B cell (primary cell): ENCODE results near the gene CAMKV.

Source experiments
- EZH2 ChIP-seq: IDR thresholded peaks from 2 replicates; pipeline ENCODE4 v1.6.1; 2012; ENCODE audit warnings: borderline replicate concordance, low read depth, mild to moderate bottlenecking, moderate library complexity, low read length; ENCODE audit not compliant: insufficient read depth, poor library complexity, severe bottlenecking
- TF ChIP-seq, protein P1 (sequence below): fragments of 200-600 bp; IDR thresholded peaks from one replicate; pipeline ENCODE4 v1.8.0; 2022; ENCODE audit warnings: antibody characterized with exemption, mild to moderate bottlenecking

DNA sequence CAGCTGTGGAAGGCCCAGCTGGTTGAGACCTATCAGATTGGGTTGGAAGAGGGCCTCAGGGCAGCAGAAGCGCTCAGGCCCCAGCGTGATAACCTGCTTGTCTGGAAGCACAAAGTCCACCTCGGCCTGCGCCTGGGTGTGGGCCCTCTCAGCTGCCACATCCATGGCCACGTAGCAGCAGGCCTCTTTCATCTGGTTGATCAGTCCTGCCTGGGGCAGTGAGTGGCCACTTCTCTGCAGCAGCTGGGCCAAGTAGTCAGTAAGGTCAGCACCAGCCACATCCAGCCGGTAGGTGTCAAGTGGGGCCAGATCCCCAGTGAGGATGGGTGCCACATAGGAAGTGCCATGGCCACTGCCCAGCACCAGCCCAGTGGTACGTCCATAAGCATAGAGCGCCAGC lies 3.9 kb upstream of the CAMKV start:
- TF ChIP-seq, protein P1, sequence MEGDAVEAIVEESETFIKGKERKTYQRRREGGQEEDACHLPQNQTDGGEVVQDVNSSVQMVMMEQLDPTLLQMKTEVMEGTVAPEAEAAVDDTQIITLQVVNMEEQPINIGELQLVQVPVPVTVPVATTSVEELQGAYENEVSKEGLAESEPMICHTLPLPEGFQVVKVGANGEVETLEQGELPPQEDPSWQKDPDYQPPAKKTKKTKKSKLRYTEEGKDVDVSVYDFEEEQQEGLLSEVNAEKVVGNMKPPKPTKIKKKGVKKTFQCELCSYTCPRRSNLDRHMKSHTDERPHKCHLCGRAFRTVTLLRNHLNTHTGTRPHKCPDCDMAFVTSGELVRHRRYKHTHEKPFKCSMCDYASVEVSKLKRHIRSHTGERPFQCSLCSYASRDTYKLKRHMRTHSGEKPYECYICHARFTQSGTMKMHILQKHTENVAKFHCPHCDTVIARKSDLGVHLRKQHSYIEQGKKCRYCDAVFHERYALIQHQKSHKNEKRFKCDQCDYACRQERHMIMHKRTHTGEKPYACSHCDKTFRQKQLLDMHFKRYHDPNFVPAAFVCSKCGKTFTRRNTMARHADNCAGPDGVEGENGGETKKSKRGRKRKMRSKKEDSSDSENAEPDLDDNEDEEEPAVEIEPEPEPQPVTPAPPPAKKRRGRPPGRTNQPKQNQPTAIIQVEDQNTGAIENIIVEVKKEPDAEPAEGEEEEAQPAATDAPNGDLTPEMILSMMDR: no peak
- no peak for TF ChIP-seq EZH2
